Measurements from ENCODE around the gene B9D1.

DNA sequence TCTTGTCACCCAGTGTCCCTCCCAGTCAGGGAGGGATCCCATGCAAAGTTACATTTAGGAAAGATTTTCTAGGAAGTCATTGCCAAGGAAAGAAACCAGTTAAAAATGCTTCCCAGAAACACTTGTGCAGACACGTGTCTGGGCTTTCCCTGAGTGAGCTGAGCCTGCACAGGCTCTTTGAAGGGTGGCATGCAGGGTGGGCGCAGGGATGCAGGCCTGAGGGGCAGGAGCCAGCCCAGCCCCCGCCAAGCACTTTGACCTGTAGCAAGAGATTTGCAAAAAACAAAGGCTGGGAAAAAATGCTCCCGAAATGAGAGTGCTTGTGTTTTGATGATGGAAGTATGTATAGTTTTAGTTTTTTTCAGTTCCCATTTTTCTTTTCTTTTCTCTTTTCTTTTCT, 52.4 kb downstream of the B9D1 start:
- no peak for TF ChIP-seq GATA2 (IDR thresholded peaks at IDR 0.05; ENCODE audit: low read depth, low read length)
- no peak for TF ChIP-seq GATA3 (IDR thresholded peaks at IDR 0.05; ENCODE audit: low read depth, low read length)

All from SH-SY5Y (cell line).